A673 (cell line): Measurements from ENCODE around the gene SSR1. TPM values are rescaled to one million over a fixed set of nuclear protein-coding genes. Genes with fewer than 3 reads are reported as not detected.

ENCODE experiments used
- BruUV-seq: library from RNA; stranded (reverse); fragments of 400-500 nt; replicated peaks from 2 replicates; lab custom pipeline; 2021; lab: Mats Ljungman, UMichigan
- CTCF ChIA-PET: fragments of 300-600 bp; sonication (Branson Sonifier 250); formaldehyde crosslinking; loops from one replicate; lab custom pipeline; 2022; ENCODE audit warnings: antibody characterized with exemption; lab: Charles Lee
- POLR2A ChIA-PET: fragments of 300-600 bp; sonication (Branson Sonifier 250); formaldehyde crosslinking; loops from one replicate; lab custom pipeline; 2022; ENCODE audit warnings: antibody characterized with exemption; ENCODE audit not compliant: low non-redundant PET; lab: Charles Lee
- DNase-seq: peaks from one replicate; pipeline ENCODE4 v3.0.0-alpha.2; 2015; ENCODE audit warnings: low spot score
- H3K27ac ChIP-seq: fragments of 200-600 bp; sonication (generic); 2 replicates; pipeline ENCODE4 v1.5.1; 2016; ENCODE audit warnings: mixed run types, low read depth, mild to moderate bottlenecking, mixed read lengths, antibody characterized with exemption, low read length; ENCODE audit not compliant: poor library complexity, severe bottlenecking
- H3K27me3 ChIP-seq: fragments of 200-600 bp; sonication (generic); replicated peaks from 2 replicates; pipeline ENCODE4 v1.6.1; 2017; ENCODE audit warnings: mixed run types, low read depth, mild to moderate bottlenecking, mixed read lengths, antibody characterized with exemption, low read length; ENCODE audit not compliant: insufficient read depth, poor library complexity
- H3K36me3 ChIP-seq: fragments of 200-600 bp; sonication (generic); 2 replicates; pipeline ENCODE4 v1.6.1; 2016; ENCODE audit warnings: mixed run types, mild to moderate bottlenecking, mixed read lengths, antibody characterized with exemption, low read length; ENCODE audit not compliant: insufficient read depth, poor library complexity, severe bottlenecking
- H3K4me1 ChIP-seq: fragments of 200-600 bp; sonication (generic); 2 replicates; pipeline ENCODE4 v1.6.1; 2017; ENCODE audit warnings: mixed run types, mild to moderate bottlenecking, mixed read lengths, antibody characterized with exemption, low read length; ENCODE audit not compliant: insufficient read depth, poor library complexity, severe bottlenecking
- H3K4me3 ChIP-seq: fragments of 200-600 bp; sonication (generic); 2 replicates; pipeline ENCODE4 v1.5.1; 2016; ENCODE audit warnings: low read depth, mixed run types, mild to moderate bottlenecking, mixed read lengths, low read length; ENCODE audit not compliant: poor library complexity, severe bottlenecking
- H3K9me3 ChIP-seq: fragments of 200-600 bp; sonication (generic); 2 replicates; pipeline ENCODE4 v1.6.1; 2016; ENCODE audit warnings: mixed run types, low read depth, mild to moderate bottlenecking, mixed read lengths, antibody characterized with exemption, low read length; ENCODE audit not compliant: poor library complexity, severe bottlenecking
- CTCF ChIP-seq: fragments of 300-800, 200-600 bp; sonication (generic); conservative IDR thresholded peaks from 2 replicates; pipeline ENCODE4 v1.5.1; 2017; ENCODE audit warnings: low read depth, mild to moderate bottlenecking, antibody characterized with exemption, low read length, moderate library complexity, mixed read lengths
- EZH2 ChIP-seq: fragments of 200-600 bp; sonication (generic); IDR thresholded peaks from 2 replicates; pipeline ENCODE4 v1.6.1; 2017; ENCODE audit warnings: borderline replicate concordance, low read depth, mild to moderate bottlenecking, mixed read lengths, antibody characterized with exemption, low read length; ENCODE audit not compliant: poor library complexity, severe bottlenecking
- intact Hi-C: fragments of 100-400 bp; cut with micrococcal nuclease; formaldehyde crosslinking; loops from one replicate; pipeline ENCODE4 v1.10.0; 2022; ENCODE audit not compliant: unreplicated experiment
- total RNA-seq: library from RNA; stranded (reverse); gene quantifications from 2 replicates; pipeline ENCODE4 v1.2.3, GENCODE V29; 2021

The SSR1 gene
- total RNA-seq, 1 experiment from 2014 or later: 161 TPM

GRCh38 chr6:7343546-7344475, 30.8 kb upstream of the SSR1 start:
- CTCF ChIA-PET: no interaction called here
- Histone ChIP-seq H3K27me3 (no peaks in the 10 kb centered on the region), H3K27ac (no peak overlapping the region), H3K36me3 (no peaks in the 10 kb centered on the region), H3K4me1 (no peaks in the 10 kb centered on the region), H3K4me3 (no peak overlapping the region), H3K9me3 (no peaks in the 10 kb centered on the region)
- intact Hi-C loops: no loop called here
- TF ChIP-seq CTCF (no peak), EZH2 (no peak)
- no peak for DNase-seq
- BruUV-seq: no TSS peak
- POLR2A ChIA-PET: no interaction called here

GRCh38 chr6:7341989-7342742, 29.2 kb upstream of the SSR1 start:
- ChIA-PET CTCF (no interaction called here), POLR2A (no interaction called here)
- TF ChIP-seq CTCF (no peak), EZH2 (no peak)
- Histone ChIP-seq H3K27me3 (no peaks in the 10 kb centered on the region), H3K9me3 (no peaks in the 10 kb centered on the region), H3K27ac (no peak overlapping the region), H3K36me3 (no peaks in the 10 kb centered on the region), H3K4me3 (no peak overlapping the region), H3K4me1 (no peaks in the 10 kb centered on the region)
- BruUV-seq: no TSS peak
- peak; percentile 13 for DNase-seq
- intact Hi-C loops: no loop called here

GRCh38 chr6:7341271-7341670, 28.3 kb upstream of the SSR1 start:
- no peaks in the 10 kb centered on the region for H3K9me3 ChIP-seq
- no peaks in the 10 kb centered on the region for H3K4me1 ChIP-seq
- ChIA-PET POLR2A (no interaction called here), CTCF (no interaction called here)
- H3K27ac ChIP-seq: no peak overlapping the region
- H3K36me3 ChIP-seq: no peaks in the 10 kb centered on the region
- no peak for DNase-seq
- no TSS peak for BruUV-seq
- H3K4me3 ChIP-seq: no peak overlapping the region
- intact Hi-C loops: no loop called here
- TF ChIP-seq EZH2: no peak
- TF ChIP-seq CTCF: no peak
- no peaks in the 10 kb centered on the region for H3K27me3 ChIP-seq
